HEK293 (cell line): ENCODE results near the gene LRRC23.

Experiments used
- CTCF ChIA-PET: fragments of 350-600 bp; formaldehyde crosslinking; extraction: SDS; loops from one replicate; lab custom pipeline; 2021; ENCODE audit warnings: antibody characterized with exemption; lab: Yijun Ruan, JAX
- POLR2A ChIA-PET: fragments of 300-600 bp; formaldehyde crosslinking; extraction: SDS; loops from one replicate; lab custom pipeline; 2020; ENCODE audit warnings: antibody characterized with exemption, inconsistent platforms; lab: Yijun Ruan, JAX
- H3K27ac ChIP-seq: fragments of 200-500 bp; sonication (Bioruptor generic); 2 replicates; pipeline ENCODE4 v1.5.1; 2014; ENCODE audit warnings: low read depth, low read length, control low read depth, inconsistent platforms; ENCODE audit errors: extremely low read depth
- H3K36me3 ChIP-seq, 2 experiments: fragments of 200-500 bp in 1 of 2; sonication (Bioruptor generic) in 1 of 2; 1 replicate in 1 of 2; 2 replicates in 1 of 2; pipeline ENCODE4 v1.5.1; 2014 to 2017; ENCODE audit warnings: inconsistent platforms in 2 of 2, low read length in 2 of 2; ENCODE audit not compliant: control insufficient read depth in 2 of 2, insufficient read depth in 1 of 2
- H3K4me1 ChIP-seq: fragments of 200-500 bp; sonication (Bioruptor generic); 2 replicates; pipeline ENCODE4 v1.5.1; 2014; ENCODE audit warnings: mild to moderate bottlenecking, low read length, inconsistent platforms; ENCODE audit not compliant: control insufficient read depth, insufficient read depth
- H3K4me3 ChIP-seq: 2 replicates; pipeline ENCODE4 v1.5.1; 2011; ENCODE audit warnings: low read depth, mild to moderate bottlenecking, control low read depth, low read length, moderate library complexity
- H3K9me3 ChIP-seq: fragments of 200-500 bp; sonication (Bioruptor generic); 2 replicates; pipeline ENCODE4 v1.5.1; 2014; ENCODE audit warnings: low read depth, low read length, inconsistent platforms; ENCODE audit not compliant: control insufficient read depth, insufficient read depth
- FEZF1 ChIP-seq: fragments of 450-650 bp; formaldehyde crosslinking; IDR thresholded peaks from 2 replicates; pipeline ENCODE4 v1.5.1; 2016; ENCODE audit warnings: missing biosample characterization, missing genetic modification characterization
- PRDM1 ChIP-seq: fragments of 450-650 bp; formaldehyde crosslinking; IDR thresholded peaks from 2 replicates; pipeline ENCODE4; 2016; ENCODE audit warnings: missing biosample characterization, missing genetic modification characterization
- SALL2 ChIP-seq: fragments of 450-650 bp; formaldehyde crosslinking; IDR thresholded peaks from 2 replicates; pipeline ENCODE4 v1.5.0; 2017; ENCODE audit warnings: missing biosample characterization, mild to moderate bottlenecking, missing genetic modification characterization, borderline replicate concordance
- SP7 ChIP-seq: fragments of 450-650 bp; formaldehyde crosslinking; IDR thresholded peaks from 2 replicates; pipeline ENCODE4 v1.5.1; 2016; ENCODE audit warnings: missing biosample characterization, missing genetic modification characterization
- ZNF138 ChIP-seq: fragments of 450-650 bp; formaldehyde crosslinking; IDR thresholded peaks from 2 replicates; pipeline ENCODE4 v1.5.1; 2016; ENCODE audit warnings: missing biosample characterization, missing genetic modification characterization, borderline replicate concordance
- ZNF2 ChIP-seq: fragments of 450-650 bp; formaldehyde crosslinking; IDR thresholded peaks from 2 replicates; pipeline ENCODE4 v1.5.1; 2016; ENCODE audit warnings: missing biosample characterization, missing genetic modification characterization
- ZNF24 ChIP-seq: fragments of 450-650 bp; formaldehyde crosslinking; IDR thresholded peaks from 2 replicates; pipeline ENCODE4 v1.5.1; 2016; ENCODE audit warnings: missing biosample characterization, missing genetic modification characterization
- ZNF292 ChIP-seq: fragments of 450-650 bp; formaldehyde crosslinking; IDR thresholded peaks from 2 replicates; pipeline ENCODE4 v1.5.1; 2016; ENCODE audit warnings: low read depth, missing biosample characterization, missing genetic modification characterization, borderline replicate concordance
- ZNF394 ChIP-seq: fragments of 450-650 bp; formaldehyde crosslinking; IDR thresholded peaks from 2 replicates; pipeline ENCODE4 v1.5.1; 2016; ENCODE audit warnings: missing biosample characterization, missing genetic modification characterization, mild to moderate bottlenecking, moderate library complexity, borderline replicate concordance
- ZNF423 ChIP-seq: fragments of 450-650 bp; formaldehyde crosslinking; IDR thresholded peaks from 2 replicates; pipeline ENCODE4 v1.5.1; 2016; ENCODE audit warnings: missing biosample characterization, missing genetic modification characterization
- ZNF433 ChIP-seq: fragments of 450-650 bp; formaldehyde crosslinking; IDR thresholded peaks from 2 replicates; pipeline ENCODE4 v1.5.1; 2016; ENCODE audit warnings: missing biosample characterization, missing genetic modification characterization, low read depth
- ZNF510 ChIP-seq: fragments of 450-650 bp; formaldehyde crosslinking; IDR thresholded peaks from 2 replicates; pipeline ENCODE4 v1.5.1; 2018; ENCODE audit warnings: mild to moderate bottlenecking, missing genetic modification characterization, missing biosample characterization; ENCODE audit not compliant: insufficient replicate concordance
- ZNF529 ChIP-seq: fragments of 450-650 bp; formaldehyde crosslinking; IDR thresholded peaks from 2 replicates; pipeline ENCODE4 v1.5.1; 2017; ENCODE audit warnings: missing genetic modification characterization, missing biosample characterization; ENCODE audit not compliant: insufficient replicate concordance
- ZNF596 ChIP-seq: fragments of 450-650 bp; IDR thresholded peaks from 2 replicates; pipeline ENCODE4 v1.5.0; 2018; ENCODE audit warnings: missing biosample characterization, mild to moderate bottlenecking, missing genetic modification characterization, moderate library complexity
- ZNF658 ChIP-seq: fragments of 450-650 bp; formaldehyde crosslinking; IDR thresholded peaks from 2 replicates; pipeline ENCODE4; 2016; ENCODE audit warnings: missing biosample characterization, missing genetic modification characterization
- ZNF747 ChIP-seq: fragments of 450-650 bp; formaldehyde crosslinking; IDR thresholded peaks from 2 replicates; pipeline ENCODE4 v1.5.1; 2016; ENCODE audit warnings: missing biosample characterization, missing genetic modification characterization
- ZNF76 ChIP-seq: fragments of 450-650 bp; formaldehyde crosslinking; IDR thresholded peaks from 2 replicates; pipeline ENCODE4; 2016; ENCODE audit warnings: low read depth, missing biosample characterization, missing genetic modification characterization, borderline replicate concordance
- ZNF837 ChIP-seq: fragments of 450-650 bp; formaldehyde crosslinking; IDR thresholded peaks from 2 replicates; pipeline ENCODE4 v1.5.1; 2016; ENCODE audit warnings: missing biosample characterization, missing genetic modification characterization
- ZNF843 ChIP-seq: fragments of 450-650 bp; formaldehyde crosslinking; IDR thresholded peaks from 2 replicates; pipeline ENCODE4 v1.5.1; 2016; ENCODE audit warnings: missing biosample characterization, missing genetic modification characterization
- ZSCAN23 ChIP-seq: fragments of 450-650 bp; formaldehyde crosslinking; IDR thresholded peaks from 2 replicates; pipeline ENCODE4 v1.5.1; 2016; ENCODE audit warnings: missing biosample characterization, missing genetic modification characterization
- TF ChIP-seq, protein P1 (sequence below): fragments of 450-650 bp; formaldehyde crosslinking; IDR thresholded peaks from 2 replicates; pipeline ENCODE4 v1.5.1; 2016; ENCODE audit warnings: missing biosample characterization, missing genetic modification characterization
- TF ChIP-seq, protein P2 (sequence below): fragments of 450-650 bp; formaldehyde crosslinking; IDR thresholded peaks from 2 replicates; pipeline ENCODE4 v1.5.1; 2016; ENCODE audit warnings: missing biosample characterization, missing genetic modification characterization
- TF ChIP-seq, protein P3 (sequence below): fragments of 450-650 bp; formaldehyde crosslinking; IDR thresholded peaks from 2 replicates; pipeline ENCODE4 v1.5.1; 2016; ENCODE audit warnings: missing biosample characterization, missing genetic modification characterization
- TF ChIP-seq, protein P4 (sequence below): fragments of 450-650 bp; formaldehyde crosslinking; IDR thresholded peaks from 2 replicates; pipeline ENCODE4 v1.5.1; 2016; ENCODE audit warnings: missing biosample characterization, missing genetic modification characterization

The LRRC23 gene

DNA sequence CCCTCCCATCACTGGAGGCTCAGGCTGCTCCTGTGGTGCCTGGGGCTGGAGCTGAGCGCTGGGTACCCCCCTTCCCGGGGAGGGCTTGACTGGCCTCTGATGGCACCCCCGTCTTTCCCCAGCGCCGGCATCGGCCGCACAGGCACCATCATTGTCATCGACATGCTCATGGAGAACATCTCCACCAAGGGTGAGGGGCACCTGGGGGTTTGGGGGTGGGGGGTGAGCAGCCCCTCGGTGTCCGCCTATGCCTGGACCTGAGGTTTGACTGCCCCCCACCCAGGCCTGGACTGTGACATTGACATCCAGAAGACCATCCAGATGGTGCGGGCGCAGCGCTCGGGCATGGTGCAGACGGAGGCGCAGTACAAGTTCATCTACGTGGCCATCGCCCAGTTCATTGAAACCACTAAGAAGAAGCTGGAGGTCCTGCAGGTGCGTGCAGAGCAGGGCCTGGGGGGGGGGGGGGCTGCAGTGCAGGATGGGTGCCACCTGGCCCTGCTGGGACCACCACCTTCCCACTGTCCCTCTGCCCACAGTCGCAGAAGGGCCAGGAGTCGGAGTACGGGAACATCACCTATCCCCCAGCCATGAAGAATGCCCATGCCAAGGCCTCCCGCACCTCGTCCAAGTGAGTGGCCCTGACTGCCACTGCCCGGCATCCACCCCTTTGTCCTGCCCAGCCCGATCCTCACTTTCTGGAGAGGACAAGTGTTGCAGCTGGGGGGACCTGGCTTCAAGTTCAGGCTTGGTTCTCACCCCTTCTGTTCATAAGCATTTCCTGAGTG is 55.4 kb downstream of the LRRC23 start:
- ChIA-PET CTCF (interaction anchor here (6.6 to 7.7 kb wide), 2 partner anchors 15 to 36 kb away, joined by 52 to 138 read pairs; partner anchors contain the start of genes C12orf57 and RNU7-1), POLR2A (interaction anchor here (0.7 to 3.2 kb wide), 3 partner anchors 14 to 16 kb away, joined by 3 to 22 read pairs (median 6); partner anchors contain the start of genes C12orf57 and RNU7-1)

DNA sequence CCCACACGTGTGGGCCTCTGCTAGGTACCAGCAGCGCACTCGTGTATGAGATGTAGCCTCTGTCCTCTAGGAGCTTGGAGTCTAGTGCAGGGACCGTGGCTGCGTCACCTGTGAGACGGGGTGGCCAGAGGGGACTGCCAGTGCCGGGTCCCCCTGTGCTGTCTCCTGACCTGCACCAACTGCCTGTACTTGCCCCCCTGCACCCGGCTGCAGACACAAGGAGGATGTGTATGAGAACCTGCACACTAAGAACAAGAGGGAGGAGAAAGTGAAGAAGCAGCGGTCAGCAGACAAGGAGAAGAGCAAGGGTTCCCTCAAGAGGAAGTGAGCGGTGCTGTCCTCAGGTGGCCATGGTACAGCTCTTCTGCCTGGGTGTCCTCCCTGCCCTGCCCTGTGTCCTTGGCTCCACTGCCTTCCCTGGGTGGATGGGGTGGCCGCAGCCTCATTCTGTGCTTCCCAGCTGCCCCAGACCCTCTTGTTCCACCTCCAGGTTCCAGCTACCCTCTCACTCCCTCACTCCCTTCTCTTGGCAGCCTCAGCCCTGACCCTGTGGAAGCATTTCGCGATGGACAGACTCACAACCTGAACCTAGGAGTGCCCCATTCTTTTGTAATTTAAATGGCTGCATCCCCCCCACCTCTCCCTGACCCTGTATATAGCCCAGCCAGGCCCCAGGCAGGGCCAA is 56.1 kb downstream of the LRRC23 start:
- H3K4me3 ChIP-seq: no peak overlapping the region
- no peaks in the 10 kb centered on the region for H3K9me3 ChIP-seq
- ChIA-PET POLR2A (interaction anchor here (1.5 to 3.2 kb wide), 2 partner anchors 15 to 17 kb away, joined by 6 to 22 read pairs; partner anchors contain the start of genes C12orf57 and RNU7-1), CTCF (interaction anchor here (0.6 to 7.7 kb wide), 5 partner anchors 10 to 152 kb away, joined by 3 to 138 read pairs (median 10); partner anchors contain the start of genes C12orf57, PTPN6 and RNU7-1)
- TF ChIP-seq ZNF423 (tag by site-specific recombination) (no peak), ZNF394 (no peak), ZSCAN23 (tag by site-specific recombination) (no peak), ZNF292 (tag by site-specific recombination) (no peak), ZNF658 (no peak), ZNF2 (no peak)
- TF ChIP-seq, protein P1, sequence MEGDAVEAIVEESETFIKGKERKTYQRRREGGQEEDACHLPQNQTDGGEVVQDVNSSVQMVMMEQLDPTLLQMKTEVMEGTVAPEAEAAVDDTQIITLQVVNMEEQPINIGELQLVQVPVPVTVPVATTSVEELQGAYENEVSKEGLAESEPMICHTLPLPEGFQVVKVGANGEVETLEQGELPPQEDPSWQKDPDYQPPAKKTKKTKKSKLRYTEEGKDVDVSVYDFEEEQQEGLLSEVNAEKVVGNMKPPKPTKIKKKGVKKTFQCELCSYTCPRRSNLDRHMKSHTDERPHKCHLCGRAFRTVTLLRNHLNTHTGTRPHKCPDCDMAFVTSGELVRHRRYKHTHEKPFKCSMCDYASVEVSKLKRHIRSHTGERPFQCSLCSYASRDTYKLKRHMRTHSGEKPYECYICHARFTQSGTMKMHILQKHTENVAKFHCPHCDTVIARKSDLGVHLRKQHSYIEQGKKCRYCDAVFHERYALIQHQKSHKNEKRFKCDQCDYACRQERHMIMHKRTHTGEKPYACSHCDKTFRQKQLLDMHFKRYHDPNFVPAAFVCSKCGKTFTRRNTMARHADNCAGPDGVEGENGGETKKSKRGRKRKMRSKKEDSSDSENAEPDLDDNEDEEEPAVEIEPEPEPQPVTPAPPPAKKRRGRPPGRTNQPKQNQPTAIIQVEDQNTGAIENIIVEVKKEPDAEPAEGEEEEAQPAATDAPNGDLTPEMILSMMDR (tag by site-specific recombination): peak; percentile 92
- peaks cover 0 to 18% of the 10 kb centered on the region in 2 experiments; a peak in 1 of 3 replicates for H3K36me3 ChIP-seq
- H3K4me1 ChIP-seq: peaks cover 2% of the 10 kb centered on the region; the same call in 1 of the 2 replicates
- peak overlapping the region; percentile 45; the same call in 1 of the 2 replicates for H3K27ac ChIP-seq

More for the DNA sequence above, 55.4 kb downstream of the LRRC23 start:
- Histone ChIP-seq H3K4me1 (peaks cover 2% of the 10 kb centered on the region; the same call in 1 of the 2 replicates), H3K27ac (no peak overlapping the region), H3K4me3 (no peak overlapping the region)
- TF ChIP-seq ZNF596 (tag by site-specific recombination) (no peak), ZNF843 (tag by site-specific recombination) (no peak), SALL2 (no peak), ZNF837 (tag by site-specific recombination) (no peak), ZNF433 (tag by site-specific recombination) (no peak), ZNF24 (tag by site-specific recombination) (no peak), FEZF1 (no peak), ZNF747 (no peak), SP7 (tag by site-specific recombination) (no peak), ZNF76 (tag by site-specific recombination) (no peak), ZNF138 (no peak), PRDM1 (tag by site-specific recombination) (no peak), ZNF510 (tag by site-specific recombination) (no peak), ZNF529 (no peak)
- TF ChIP-seq, protein P2, sequence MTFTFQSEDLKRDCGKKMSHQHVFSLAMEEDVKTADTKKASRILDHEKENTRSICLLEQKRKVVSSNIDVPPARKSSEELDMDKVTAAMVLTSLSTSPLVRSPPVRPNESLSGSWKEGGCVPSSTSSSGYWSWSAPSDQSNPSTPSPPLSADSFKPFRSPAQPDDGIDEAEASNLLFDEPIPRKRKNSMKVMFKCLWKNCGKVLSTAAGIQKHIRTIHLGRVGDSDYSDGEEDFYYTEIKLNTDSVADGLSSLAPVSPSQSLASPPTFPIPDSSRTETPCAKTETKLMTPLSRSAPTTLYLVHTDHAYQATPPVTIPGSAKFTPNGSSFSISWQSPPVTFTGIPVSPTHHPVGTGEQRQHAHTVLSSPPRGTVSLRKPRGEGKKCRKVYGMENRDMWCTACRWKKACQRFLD (tag by site-specific recombination): no peak
- TF ChIP-seq, protein P3, sequence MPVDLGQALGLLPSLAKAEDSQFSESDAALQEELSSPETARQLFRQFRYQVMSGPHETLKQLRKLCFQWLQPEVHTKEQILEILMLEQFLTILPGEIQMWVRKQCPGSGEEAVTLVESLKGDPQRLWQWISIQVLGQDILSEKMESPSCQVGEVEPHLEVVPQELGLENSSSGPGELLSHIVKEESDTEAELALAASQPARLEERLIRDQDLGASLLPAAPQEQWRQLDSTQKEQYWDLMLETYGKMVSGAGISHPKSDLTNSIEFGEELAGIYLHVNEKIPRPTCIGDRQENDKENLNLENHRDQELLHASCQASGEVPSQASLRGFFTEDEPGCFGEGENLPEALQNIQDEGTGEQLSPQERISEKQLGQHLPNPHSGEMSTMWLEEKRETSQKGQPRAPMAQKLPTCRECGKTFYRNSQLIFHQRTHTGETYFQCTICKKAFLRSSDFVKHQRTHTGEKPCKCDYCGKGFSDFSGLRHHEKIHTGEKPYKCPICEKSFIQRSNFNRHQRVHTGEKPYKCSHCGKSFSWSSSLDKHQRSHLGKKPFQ (tag by site-specific recombination): no peak
- TF ChIP-seq, protein P4, sequence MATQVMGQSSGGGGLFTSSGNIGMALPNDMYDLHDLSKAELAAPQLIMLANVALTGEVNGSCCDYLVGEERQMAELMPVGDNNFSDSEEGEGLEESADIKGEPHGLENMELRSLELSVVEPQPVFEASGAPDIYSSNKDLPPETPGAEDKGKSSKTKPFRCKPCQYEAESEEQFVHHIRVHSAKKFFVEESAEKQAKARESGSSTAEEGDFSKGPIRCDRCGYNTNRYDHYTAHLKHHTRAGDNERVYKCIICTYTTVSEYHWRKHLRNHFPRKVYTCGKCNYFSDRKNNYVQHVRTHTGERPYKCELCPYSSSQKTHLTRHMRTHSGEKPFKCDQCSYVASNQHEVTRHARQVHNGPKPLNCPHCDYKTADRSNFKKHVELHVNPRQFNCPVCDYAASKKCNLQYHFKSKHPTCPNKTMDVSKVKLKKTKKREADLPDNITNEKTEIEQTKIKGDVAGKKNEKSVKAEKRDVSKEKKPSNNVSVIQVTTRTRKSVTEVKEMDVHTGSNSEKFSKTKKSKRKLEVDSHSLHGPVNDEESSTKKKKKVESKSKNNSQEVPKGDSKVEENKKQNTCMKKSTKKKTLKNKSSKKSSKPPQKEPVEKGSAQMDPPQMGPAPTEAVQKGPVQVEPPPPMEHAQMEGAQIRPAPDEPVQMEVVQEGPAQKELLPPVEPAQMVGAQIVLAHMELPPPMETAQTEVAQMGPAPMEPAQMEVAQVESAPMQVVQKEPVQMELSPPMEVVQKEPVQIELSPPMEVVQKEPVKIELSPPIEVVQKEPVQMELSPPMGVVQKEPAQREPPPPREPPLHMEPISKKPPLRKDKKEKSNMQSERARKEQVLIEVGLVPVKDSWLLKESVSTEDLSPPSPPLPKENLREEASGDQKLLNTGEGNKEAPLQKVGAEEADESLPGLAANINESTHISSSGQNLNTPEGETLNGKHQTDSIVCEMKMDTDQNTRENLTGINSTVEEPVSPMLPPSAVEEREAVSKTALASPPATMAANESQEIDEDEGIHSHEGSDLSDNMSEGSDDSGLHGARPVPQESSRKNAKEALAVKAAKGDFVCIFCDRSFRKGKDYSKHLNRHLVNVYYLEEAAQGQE (tag by site-specific recombination): no peak
- TF ChIP-seq, all 188 proteins: peak for 0
- Histone ChIP-seq H3K9me3 (no peaks in the 10 kb centered on the region), H3K36me3 (peaks cover 0 to 12% of the 10 kb centered on the region in 2 experiments; a peak in 1 of 3 replicates)
